H1 (cell line): ENCODE data around the gene CD28. TPM values are rescaled to one million over a fixed set of nuclear protein-coding genes. Genes with fewer than 3 reads are reported as not detected.

ENCODE experiments used
- CTCF ChIA-PET: fragments of 300-600 bp; sonication (Branson Sonifier 250); formaldehyde crosslinking; loops from one replicate; lab custom pipeline; 2021; ENCODE audit not compliant: partially characterized antibody; lab: Charles Lee
- POLR2A ChIA-PET: fragments of 300-600 bp; sonication (Branson Sonifier 250); formaldehyde crosslinking; loops from one replicate; lab custom pipeline; 2021; ENCODE audit warnings: inconsistent platforms; ENCODE audit not compliant: partially characterized antibody; lab: Charles Lee
- DNase-seq, 2 experiments: peaks; one replicate each; pipeline versions ENCODE4 v3.0.0 to v3.0.0-alpha.2; 2010 to 2022; ENCODE audit warnings: low spot score in 2 of 2, low read depth in 1 of 2, mixed read lengths in 1 of 2
- FAIRE-seq: peaks from 2 replicates; lab custom pipeline; 2011; peaks lifted over from hg19 to GRCh38; lab: Jason Lieb, UNC
- H2AFZ ChIP-seq: 2 replicates; pipeline ENCODE4 v1.8.1; 2012; ENCODE audit warnings: low read length, inconsistent platforms
- H2AK5ac ChIP-seq: 2 replicates; pipeline ENCODE4 v1.6.1; 2013; ENCODE audit warnings: low read depth, low read length
- H2BK120ac ChIP-seq: replicated peaks from 2 replicates; pipeline ENCODE3; 2013; ENCODE audit warnings: low read depth, low read length, inconsistent platforms
- H2BK12ac ChIP-seq: 2 replicates; pipeline ENCODE4 v1.6.1; 2013; ENCODE audit warnings: low read depth, low read length
- H2BK15ac ChIP-seq: 2 replicates; pipeline ENCODE4 v1.6.1; 2013; ENCODE audit warnings: low read length
- H2BK20ac ChIP-seq: 2 replicates; pipeline ENCODE4 v1.6.1; 2013; ENCODE audit warnings: low read length
- H2BK5ac ChIP-seq: 2 replicates; pipeline ENCODE4 v1.6.1; 2013; ENCODE audit warnings: low read depth, low read length
- H3K14ac ChIP-seq: 2 replicates; pipeline ENCODE4 v1.6.1; 2013; ENCODE audit warnings: inconsistent platforms; ENCODE audit not compliant: insufficient read length
- H3K18ac ChIP-seq: 2 replicates; pipeline ENCODE4 v1.6.1; 2013; ENCODE audit warnings: low read length; ENCODE audit errors: extremely low read depth
- H3K23ac ChIP-seq: 2 replicates; pipeline ENCODE4 v1.6.1; 2013; ENCODE audit warnings: inconsistent platforms; ENCODE audit not compliant: insufficient read length
- H3K23me2 ChIP-seq: 2 replicates; pipeline ENCODE4 v1.6.1; 2013; ENCODE audit warnings: low read depth, low read length
- H3K27ac ChIP-seq: 2 replicates; pipeline ENCODE4 v1.6.1; 2011; ENCODE audit warnings: low read depth, low read length, inconsistent platforms
- H3K27me3 ChIP-seq, 4 experiments: replicated peaks in 1 of 4; 1 replicate in 1 of 4; 2 replicates in 3 of 4; pipeline versions ENCODE4 v1.6.1 to v1.8.1; 2011 to 2013; ENCODE audit warnings: low read length in 3 of 4, mild to moderate bottlenecking in 3 of 4, inconsistent platforms in 2 of 4, mixed read lengths in 2 of 4, moderate library complexity in 1 of 4; ENCODE audit not compliant: control insufficient read depth in 3 of 4, insufficient read depth in 3 of 4; ENCODE audit errors: extremely low read depth in 1 of 4
- H3K36me3 ChIP-seq, 4 experiments: 2 replicates each; pipeline versions ENCODE4 v1.6.1 to v1.8.1; 2011 to 2013; ENCODE audit warnings: mild to moderate bottlenecking in 4 of 4, low read length in 3 of 4, moderate library complexity in 2 of 4, control low read depth in 1 of 4, inconsistent platforms in 1 of 4; ENCODE audit not compliant: insufficient read depth in 4 of 4, control insufficient read depth in 2 of 4
- H3K4ac ChIP-seq: replicated peaks from 2 replicates; pipeline ENCODE3; 2013; ENCODE audit warnings: low read length, low read depth, mixed read lengths, inconsistent platforms; ENCODE audit not compliant: insufficient read length
- H3K4me1 ChIP-seq, 4 experiments: replicated peaks in 1 of 4; 1 replicate in 1 of 4; 2 replicates in 3 of 4; pipeline versions ENCODE4 v1.6.1 to v1.8.1; 2011 to 2013; ENCODE audit warnings: low read length in 3 of 4, inconsistent platforms in 2 of 4, mixed read lengths in 1 of 4; ENCODE audit not compliant: insufficient read depth in 4 of 4, control insufficient read depth in 3 of 4
- H3K4me2 ChIP-seq, 2 experiments: 2 replicates each; pipeline versions ENCODE4 v1.6.1 to v1.8.1; 2011 to 2013; ENCODE audit warnings: low read depth in 2 of 2, low read length in 2 of 2, control low read depth in 1 of 2, inconsistent platforms in 1 of 2, mild to moderate bottlenecking in 1 of 2; ENCODE audit not compliant: insufficient read depth in 1 of 2
- H3K4me3 ChIP-seq, 4 experiments: fragments of 200-600, 300-600 bp in 1 of 4; sonication (generic), shearing (Covaris generic), sonication (Bioruptor Twin) in 1 of 4; 2 replicates each; pipeline versions ENCODE4 v1.5.1 to v1.8.1; 2011 to 2016; ENCODE audit warnings: low read length in 4 of 4, low read depth in 3 of 4, control low read depth in 2 of 4, inconsistent platforms in 2 of 4, mild to moderate bottlenecking in 2 of 4, mixed read lengths in 1 of 4, moderate library complexity in 1 of 4; ENCODE audit not compliant: insufficient read depth in 2 of 4; ENCODE audit errors: extremely low read depth in 1 of 4
- H3K56ac ChIP-seq: replicated peaks from 2 replicates; pipeline ENCODE3; 2013; ENCODE audit warnings: low read depth, mild to moderate bottlenecking, mixed read lengths, low read length, inconsistent platforms; ENCODE audit not compliant: insufficient read length
- H3K79me1 ChIP-seq: 2 replicates; pipeline ENCODE4 v1.6.1; 2013; ENCODE audit warnings: low read depth, low read length, control low read depth
- H3K79me2 ChIP-seq, 2 experiments: 2 replicates each; pipeline versions ENCODE4 v1.6.1 to v1.8.1; 2012 to 2013; ENCODE audit warnings: low read length in 2 of 2, mild to moderate bottlenecking in 2 of 2, inconsistent platforms in 1 of 2; ENCODE audit not compliant: insufficient read depth in 2 of 2, control insufficient read depth in 1 of 2
- H3K9ac ChIP-seq, 4 experiments: replicated peaks in 1 of 4; 1 replicate in 1 of 4; 2 replicates in 3 of 4; pipeline versions ENCODE4 v1.6.1 to v1.8.1; 2011 to 2013; ENCODE audit warnings: low read depth in 3 of 4, low read length in 3 of 4, control low read depth in 2 of 4, mild to moderate bottlenecking in 2 of 4, moderate library complexity in 2 of 4, inconsistent platforms in 1 of 4; ENCODE audit errors: extremely low read depth in 1 of 4
- H3K9me3 ChIP-seq, 2 experiments: 2 replicates each; pipeline versions ENCODE4 v1.6.1 to v1.8.1; 2012 to 2013; ENCODE audit warnings: mild to moderate bottlenecking in 2 of 2, moderate library complexity in 2 of 2, control low read depth in 1 of 2, inconsistent platforms in 1 of 2, low read depth in 1 of 2, low read length in 1 of 2, mixed read lengths in 1 of 2; ENCODE audit not compliant: insufficient read depth in 2 of 2
- H4K20me1 ChIP-seq, 2 experiments: replicated peaks in 1 of 2; 2 replicates each; pipeline versions ENCODE3 to v1.8.1; 2011 to 2013; ENCODE audit warnings: inconsistent platforms in 2 of 2, low read length in 2 of 2, mild to moderate bottlenecking in 1 of 2; ENCODE audit not compliant: insufficient read depth in 2 of 2, control insufficient read depth in 1 of 2
- H4K5ac ChIP-seq: 2 replicates; pipeline ENCODE4 v1.6.1; 2013; ENCODE audit warnings: low read length, low read depth, mixed read lengths, inconsistent platforms; ENCODE audit not compliant: insufficient read length
- H4K8ac ChIP-seq: 2 replicates; pipeline ENCODE4 v1.8.0; 2013; ENCODE audit warnings: mild to moderate bottlenecking, moderate library complexity, low read length, inconsistent platforms; ENCODE audit not compliant: insufficient read depth; ENCODE audit errors: extremely low read depth
- H4K91ac ChIP-seq: replicated peaks from 2 replicates; pipeline ENCODE3; 2013; ENCODE audit warnings: low read length, mixed read lengths, inconsistent platforms; ENCODE audit not compliant: insufficient read length
- ASH2L ChIP-seq: fragments of 200-600, 300-600 bp; sonication (generic); IDR thresholded peaks from one replicate; pipeline ENCODE4 v1.7.1; 2017; ENCODE audit warnings: low read length
- CTBP2 ChIP-seq: IDR thresholded peaks from 2 replicates; pipeline ENCODE4 v1.7.0; 2011; ENCODE audit warnings: borderline replicate concordance, mild to moderate bottlenecking, moderate library complexity, mixed read lengths, low read length; ENCODE audit not compliant: insufficient read depth, insufficient read length
- HDAC6 ChIP-seq: IDR thresholded peaks from one replicate; pipeline ENCODE4 v1.7.1; 2012; ENCODE audit warnings: low read depth, mild to moderate bottlenecking, inconsistent platforms, low read length, moderate library complexity
- PHF8 ChIP-seq: fragments of 200-600 bp; sonication (generic); conservative IDR thresholded peaks from 2 replicates; pipeline ENCODE4 v1.7.1; 2012; ENCODE audit warnings: low read depth, mild to moderate bottlenecking, inconsistent platforms, low read length, moderate library complexity
- POU5F1 ChIP-seq: IDR thresholded peaks from 2 replicates; pipeline ENCODE4 v1.6.1; 2011; ENCODE audit warnings: low read depth, mild to moderate bottlenecking, low read length, moderate library complexity
- RAD21 ChIP-seq, 2 experiments: IDR thresholded peaks in 1 of 2; conservative IDR thresholded peaks in 1 of 2; 2 replicates each; pipeline ENCODE4 v1.6.1; 2011; ENCODE audit warnings: low read depth in 2 of 2, low read length in 2 of 2, improper control_type of control experiment in 1 of 2, inconsistent platforms in 1 of 2, mild to moderate bottlenecking in 1 of 2, moderate library complexity in 1 of 2
- RFX5 ChIP-seq: IDR thresholded peaks from 2 replicates; pipeline ENCODE4 v1.6.1; 2011; ENCODE audit warnings: low read depth, low read length, improper control_type of control experiment, borderline replicate concordance
- SAP30 ChIP-seq: fragments of 300-600 bp; sonication (generic); IDR thresholded peaks from 2 replicates; pipeline ENCODE4 v1.7.1; 2012; ENCODE audit warnings: low read length, moderate library complexity, mild to moderate bottlenecking, inconsistent platforms; ENCODE audit not compliant: insufficient read depth, insufficient replicate concordance
- TBP ChIP-seq: IDR thresholded peaks from 2 replicates; pipeline ENCODE4 v1.6.1; 2011; ENCODE audit warnings: low read depth, low read length, improper control_type of control experiment
- TEAD4 ChIP-seq: IDR thresholded peaks from 2 replicates; pipeline ENCODE4 v1.6.1; 2012; ENCODE audit warnings: low read depth, low read length, inconsistent platforms, mixed read lengths
- WGBS, 2 experiments: shearing (Covaris generic) in 1 of 2; methylation state at CpG; one replicate each; pipeline versions ENCODE4 v1.1.6 to v1.1.7; 2013 to 2015; ENCODE audit warnings: low lambda C conversion rate in 2 of 2, mixed read lengths in 2 of 2, inconsistent platforms in 1 of 2, low coverage in 1 of 2, missing lambda C conversion rate in 1 of 2; ENCODE audit not compliant: insufficient replicate concordance in 2 of 2, insufficient coverage in 1 of 2, insufficient read length in 1 of 2; ENCODE audit errors: extremely low coverage in 1 of 2, missing lambda C conversion rate in 1 of 2; 5-methylcytosine and 5-hydroxymethylcytosine counted together
- polyA plus RNA-seq, 7 experiments: library from polyadenylated mRNA; depleted of rRNA in 3 of 7; stranded (reverse) in 5 of 7; unstranded in 2 of 7; fragments of >200 nt in 5 of 7; fragments of 200-250 nt in 2 of 7; gene quantifications; 1 replicate in 5 of 7; 2 replicates in 1 of 7; 4 replicates in 1 of 7; pipeline versions ENCODE4 v1.2.1 to v1.2.3, GENCODE V29; 2011 to 2013; ENCODE audit warnings: missing spikeins in 2 of 7, mixed read lengths in 2 of 7
- total RNA-seq: library from RNA; stranded (reverse); fragmentation: NEBNext Ultra II Directional; extraction: Animal tissue kit (Norgen Biotek cat#: 25700); gene quantifications from 2 replicates; pipeline ENCODE4 v1.2.1, GENCODE V29; 2021
- TF ChIP-seq, protein P1 (sequence below): IDR thresholded peaks from 2 replicates; pipeline ENCODE4 v1.6.1; 2012; ENCODE audit warnings: inconsistent platforms

Gene CD28
- total and polyA plus RNA-seq, 2 of the 8 experiments (the other 6 are each of a cell fraction or from before 2014, with no cell fraction given) = not detected

DNA sequence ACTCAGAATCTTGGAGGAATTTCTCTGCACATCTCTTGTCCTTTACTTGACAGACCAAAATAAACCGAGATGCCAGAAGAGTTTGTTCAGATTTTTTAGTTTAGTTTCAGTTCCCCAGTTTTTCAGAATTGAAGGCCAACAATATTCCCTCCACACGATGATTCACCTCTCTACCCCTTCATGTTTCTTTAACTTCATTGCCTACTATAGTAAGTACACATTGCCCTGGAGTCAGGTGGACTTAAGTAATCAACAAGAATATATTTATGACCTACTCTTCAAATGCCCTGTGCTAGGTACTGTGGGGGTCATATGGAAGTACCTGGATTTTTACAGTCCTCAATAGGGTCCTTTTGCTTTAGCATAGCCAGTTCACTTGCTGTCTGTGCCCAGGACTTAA lies 81.5 kb downstream of the CD28 start:
- CTCF ChIA-PET = interaction anchor here (0.7 kb wide), 1 partner anchor 24 kb away, joined by 3 read pairs; no protein-coding TSS in a partner anchor
- no peak for FAIRE-seq

More for the DNA sequence above, 81.5 kb downstream of the CD28 start:
- Histone ChIP-seq H3K27ac (no peak overlapping the region), H3K9me3 (no peaks in the 10 kb centered on the region), H4K20me1 (no peaks in the 10 kb centered on the region), H2BK15ac (no peak overlapping the region), H3K56ac (no peak overlapping the region), H2AFZ (peak overlapping the region; percentile 9; the same call in 1 of the 2 replicates), H2AK5ac (no peak overlapping the region), H3K4me3 (no peak overlapping the region), H2BK5ac (no peak overlapping the region), H3K14ac (no peak overlapping the region), H4K8ac (no peak overlapping the region), H3K23ac (no peak overlapping the region), H3K79me2 (no peaks in the 10 kb centered on the region), H2BK12ac (no peak overlapping the region), H3K4ac (no peak overlapping the region), H4K91ac (no peak overlapping the region), H2BK120ac (no peak overlapping the region), H3K9ac (no peak overlapping the region), H3K79me1 (no peaks in the 10 kb centered on the region), H3K4me1 (peaks cover 0 to 3% (median 0%) of the 10 kb centered on the region in 4 experiments; a peak in 1 of 7 replicates), H4K5ac (no peak overlapping the region), H3K27me3 (no peaks in the 10 kb centered on the region), H3K23me2 (no peaks in the 10 kb centered on the region), H3K18ac (no peak overlapping the region), H3K4me2 (no peak overlapping the region), H3K36me3 (no peaks in the 10 kb centered on the region), H2BK20ac (no peak overlapping the region)
- TF ChIP-seq CTBP2 = no peak
- TF ChIP-seq ASH2L = no peak
- no peak for TF ChIP-seq RAD21 (IDR thresholded peaks at IDR 0.05 in 1 of 2, conservative IDR thresholded peaks at IDR 0.05 in 1 of 2; ENCODE audit: low read depth in 2 of 2, low read length in 2 of 2)
- no peak for TF ChIP-seq TBP
- no peak for TF ChIP-seq PHF8
- no peak for TF ChIP-seq TEAD4
- no peak for TF ChIP-seq HDAC6
- no peak for TF ChIP-seq RFX5
- TF ChIP-seq, protein P1, sequence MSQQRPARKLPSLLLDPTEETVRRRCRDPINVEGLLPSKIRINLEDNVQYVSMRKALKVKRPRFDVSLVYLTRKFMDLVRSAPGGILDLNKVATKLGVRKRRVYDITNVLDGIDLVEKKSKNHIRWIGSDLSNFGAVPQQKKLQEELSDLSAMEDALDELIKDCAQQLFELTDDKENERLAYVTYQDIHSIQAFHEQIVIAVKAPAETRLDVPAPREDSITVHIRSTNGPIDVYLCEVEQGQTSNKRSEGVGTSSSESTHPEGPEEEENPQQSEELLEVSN = no peak
- no peak for TF ChIP-seq SAP30
- no peak for TF ChIP-seq POU5F1
- 85% methylated on average over 2 of the region's 2 CpGs; no CpG with 5 or more reads in 1 of the 2 experiments for WGBS, 2 experiments
- POLR2A ChIA-PET = no interaction called here
- no peak for DNase-seq
